B cell (primary cell): ENCODE measurements around the gene TIE1. TPM values are rescaled to one million over a fixed set of nuclear protein-coding genes. Genes with fewer than 3 reads are reported as not detected.

Source experiments
- ATAC-seq: fragments of 200-7000 bp; cut with Tn5 transposase; one replicate; pipeline ENCODE4 v1.10.0; 2021; ENCODE audit warnings: low read depth, mild to moderate bottlenecking, moderate number of reproducible peaks, moderate library complexity
- CTCF ChIA-PET: fragments of 350-600 bp; sonication (Branson Sonifier 250); formaldehyde crosslinking; loops from one replicate; lab custom pipeline; 2021; ENCODE audit warnings: antibody characterized with exemption, inconsistent platforms; lab: Charles Lee
- POLR2A ChIA-PET: fragments of 350-600 bp; sonication (Branson Sonifier 250); formaldehyde crosslinking; loops from one replicate; lab custom pipeline; 2021; ENCODE audit warnings: antibody characterized with exemption; lab: Charles Lee
- DNase-seq: peaks from one replicate; pipeline ENCODE4 v3.0.0; 2013
- H2AFZ ChIP-seq: 2 replicates; pipeline ENCODE4 v1.6.1; 2012; ENCODE audit warnings: mild to moderate bottlenecking, low read depth, low read length; ENCODE audit not compliant: insufficient read depth, poor library complexity, severe bottlenecking
- H3K27ac ChIP-seq, 2 donors: 1 replicate in 1 of 2; 2 replicates in 1 of 2; pipeline ENCODE4 v1.5.1; 2012 to 2013; ENCODE audit warnings: low read length in 2 of 2, mild to moderate bottlenecking in 2 of 2, moderate library complexity in 1 of 2
- H3K27me3 ChIP-seq, 4 experiments: fragments of 200-600 bp in 1 of 4; sonication (generic) in 1 of 4; replicated peaks in 1 of 4; 1 replicate in 2 of 4; 2 replicates in 2 of 4; pipeline versions ENCODE4 v1.6.1 to v1.7.0; 2013 to 2016; ENCODE audit warnings: low read length in 3 of 4, mild to moderate bottlenecking in 2 of 4, mixed read lengths in 1 of 4, moderate library complexity in 1 of 4; ENCODE audit not compliant: insufficient read depth in 4 of 4, control insufficient read depth in 3 of 4; ENCODE audit errors: control extremely low read depth in 1 of 4
- H3K36me3 ChIP-seq, 2 experiments: replicated peaks in 1 of 2; 1 replicate in 1 of 2; 2 replicates in 1 of 2; pipeline versions ENCODE4 v1.6.1 to v1.7.1; 2013; ENCODE audit warnings: low read length in 1 of 2; ENCODE audit not compliant: insufficient read depth in 2 of 2, control insufficient read depth in 1 of 2; ENCODE audit errors: control extremely low read depth in 1 of 2, extremely low read depth in 1 of 2
- H3K4me1 ChIP-seq, 2 donors: fragments of 200-600 bp in 1 of 2; sonication (generic) in 1 of 2; 1 replicate in 1 of 2; 2 replicates in 1 of 2; pipeline versions ENCODE4 v1.5.1 to v1.6.1; 2013 to 2017; ENCODE audit warnings: low read length in 2 of 2; ENCODE audit not compliant: control insufficient read depth in 2 of 2, insufficient read depth in 2 of 2
- H3K4me2 ChIP-seq: replicated peaks from 2 replicates; pipeline ENCODE3; 2012; ENCODE audit warnings: mild to moderate bottlenecking, low read depth, low read length; ENCODE audit not compliant: poor library complexity, severe bottlenecking
- H3K4me3 ChIP-seq, 5 experiments: fragments of 200-600 bp in 1 of 5; sonication (generic) in 1 of 5; 1 replicate in 3 of 5; 2 replicates in 2 of 5; pipeline versions ENCODE4 v1.5.1 to v1.7.0; 2011 to 2016; ENCODE audit warnings: low read length in 4 of 5, mild to moderate bottlenecking in 4 of 5, low read depth in 2 of 5, control low read depth in 1 of 5, moderate library complexity in 1 of 5; ENCODE audit not compliant: insufficient read depth in 1 of 5; ENCODE audit errors: control extremely low read depth in 1 of 5, extremely low read depth in 1 of 5
- H3K79me2 ChIP-seq: fragments of 200-600 bp; sonication (generic); one replicate; pipeline ENCODE4 v1.6.0; 2016; ENCODE audit warnings: low read length; ENCODE audit not compliant: control insufficient read depth, insufficient read depth
- H3K9ac ChIP-seq: fragments of 200-600 bp; sonication (generic); 2 replicates; pipeline ENCODE4 v1.6.1; 2017; ENCODE audit warnings: mild to moderate bottlenecking, low read length, moderate library complexity
- H3K9me3 ChIP-seq, 3 donors: one replicate each; pipeline versions ENCODE4 v1.6.1 to v1.7.1; 2013; ENCODE audit warnings: low read length in 2 of 3; ENCODE audit not compliant: control insufficient read depth in 2 of 3, insufficient read depth in 1 of 3; ENCODE audit errors: control extremely low read depth in 1 of 3
- H4K20me1 ChIP-seq: 2 replicates; pipeline ENCODE4 v1.6.0; 2012; ENCODE audit warnings: mild to moderate bottlenecking, low read length; ENCODE audit not compliant: insufficient read depth, control insufficient read depth, poor library complexity, severe bottlenecking
- H3K27ac Mint-ChIP-seq: one replicate; pipeline ENCODE4 v1.8.0; 2021; ENCODE audit warnings: mixed read lengths
- H3K27me3 Mint-ChIP-seq: one replicate; pipeline ENCODE4 v1.8.0; 2021; ENCODE audit warnings: mixed read lengths
- H3K4me1 Mint-ChIP-seq: one replicate; pipeline ENCODE4 v1.8.0; 2021; ENCODE audit warnings: mixed read lengths
- H3K4me3 Mint-ChIP-seq: one replicate; pipeline ENCODE4 v1.8.0; 2021; ENCODE audit warnings: mixed read lengths
- H3K9me3 Mint-ChIP-seq: one replicate; pipeline ENCODE4 v1.8.0; 2022; ENCODE audit warnings: mixed read lengths; ENCODE audit not compliant: insufficient read depth
- EZH2 ChIP-seq: IDR thresholded peaks from 2 replicates; pipeline ENCODE4 v1.6.1; 2012; ENCODE audit warnings: borderline replicate concordance, low read depth, mild to moderate bottlenecking, moderate library complexity, low read length; ENCODE audit not compliant: insufficient read depth, poor library complexity, severe bottlenecking
- WGBS: methylation state at CpG from one replicate; pipeline ENCODE4 v1.1.5; 2013; ENCODE audit warnings: missing lambda C conversion rate; ENCODE audit not compliant: insufficient coverage; 5-methylcytosine and 5-hydroxymethylcytosine counted together
- intact Hi-C: fragments of 100-400 bp; cut with micrococcal nuclease; formaldehyde crosslinking; loops from one replicate; pipeline ENCODE4 v1.10.0; 2022
- polyA plus RNA-seq: library from polyadenylated mRNA; depleted of rRNA; stranded (reverse); fragments of >200 nt; gene quantifications from 2 replicates; pipeline ENCODE4 v1.2.3, GENCODE V29; 2012
- total RNA-seq, 2 donors: library from RNA; stranded (reverse); fragments of 120-200 nt in 1 of 2; gene quantifications; 1 replicate in 1 of 2; 2 replicates in 1 of 2; pipeline versions ENCODE4 v1.2.3 to v1.2.4, GENCODE V29; 2013 to 2022
- TF ChIP-seq, protein P1 (sequence below): fragments of 200-600 bp; IDR thresholded peaks from one replicate; pipeline ENCODE4 v1.8.0; 2022; ENCODE audit warnings: antibody characterized with exemption, mild to moderate bottlenecking

Gene TIE1
- total and polyA plus RNA-seq, 2 donors (not counting 1 experiment from before 2014, with no cell fraction given) = 0.10 TPM; not detected in 1

DNA sequence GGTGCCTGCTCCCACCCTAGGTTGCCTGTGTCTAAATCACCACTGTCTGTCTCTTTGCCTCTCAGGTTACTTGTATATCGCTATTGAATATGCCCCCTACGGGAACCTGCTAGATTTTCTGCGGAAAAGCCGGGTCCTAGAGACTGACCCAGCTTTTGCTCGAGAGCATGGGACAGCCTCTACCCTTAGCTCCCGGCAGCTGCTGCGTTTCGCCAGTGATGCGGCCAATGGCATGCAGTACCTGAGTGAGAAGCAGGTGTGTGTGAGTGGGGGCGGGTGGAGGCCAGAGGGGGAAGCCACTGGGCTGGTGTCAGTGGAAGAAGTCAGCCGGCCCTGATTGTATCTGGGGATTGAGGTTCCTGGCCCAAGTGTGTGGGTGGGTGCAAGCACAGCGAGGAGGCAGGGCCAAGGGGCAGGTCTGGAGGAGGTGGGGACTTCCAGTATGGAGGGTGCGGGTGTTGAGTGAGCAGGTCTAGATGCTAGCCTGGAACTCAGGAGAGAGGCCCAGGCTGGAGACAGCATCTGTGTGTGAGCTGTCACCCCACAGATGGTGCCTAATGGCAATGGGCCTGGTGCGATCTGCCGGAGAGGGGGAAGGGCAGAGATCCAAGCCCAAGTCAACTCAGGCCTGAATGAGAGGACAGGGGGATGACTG lies 17.2 kb downstream of the TIE1 start:
- ChIA-PET POLR2A (no interaction called here), CTCF (no interaction called here)
- DNase-seq (no peak), ATAC-seq (no peak)
- H3K4me1 Mint-ChIP-seq = no peaks in the 10 kb centered on the region
- no peaks in the 10 kb centered on the region for H3K36me3 ChIP-seq
- no peak overlapping the region for H3K9ac ChIP-seq
- intact Hi-C loops = no loop called here
- H3K4me3 ChIP-seq = no peak overlapping the region
- H3K27me3 ChIP-seq = no peaks in the 10 kb centered on the region
- H3K27ac Mint-ChIP-seq = no peak overlapping the region
- H3K9me3 ChIP-seq = no peaks in the 10 kb centered on the region
- no peaks in the 10 kb centered on the region for H3K79me2 ChIP-seq
- TF ChIP-seq, protein P1, sequence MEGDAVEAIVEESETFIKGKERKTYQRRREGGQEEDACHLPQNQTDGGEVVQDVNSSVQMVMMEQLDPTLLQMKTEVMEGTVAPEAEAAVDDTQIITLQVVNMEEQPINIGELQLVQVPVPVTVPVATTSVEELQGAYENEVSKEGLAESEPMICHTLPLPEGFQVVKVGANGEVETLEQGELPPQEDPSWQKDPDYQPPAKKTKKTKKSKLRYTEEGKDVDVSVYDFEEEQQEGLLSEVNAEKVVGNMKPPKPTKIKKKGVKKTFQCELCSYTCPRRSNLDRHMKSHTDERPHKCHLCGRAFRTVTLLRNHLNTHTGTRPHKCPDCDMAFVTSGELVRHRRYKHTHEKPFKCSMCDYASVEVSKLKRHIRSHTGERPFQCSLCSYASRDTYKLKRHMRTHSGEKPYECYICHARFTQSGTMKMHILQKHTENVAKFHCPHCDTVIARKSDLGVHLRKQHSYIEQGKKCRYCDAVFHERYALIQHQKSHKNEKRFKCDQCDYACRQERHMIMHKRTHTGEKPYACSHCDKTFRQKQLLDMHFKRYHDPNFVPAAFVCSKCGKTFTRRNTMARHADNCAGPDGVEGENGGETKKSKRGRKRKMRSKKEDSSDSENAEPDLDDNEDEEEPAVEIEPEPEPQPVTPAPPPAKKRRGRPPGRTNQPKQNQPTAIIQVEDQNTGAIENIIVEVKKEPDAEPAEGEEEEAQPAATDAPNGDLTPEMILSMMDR = no peak
- no peak for TF ChIP-seq EZH2
- no peak overlapping the region for H3K27ac ChIP-seq
- 91% methylated on average over 15 of the region's 15 CpGs for WGBS
- H4K20me1 ChIP-seq = no peaks in the 10 kb centered on the region
- H3K4me2 ChIP-seq = no peak overlapping the region
- no peak overlapping the region for H2AFZ ChIP-seq
- no peak overlapping the region for H3K4me3 Mint-ChIP-seq
- no peaks in the 10 kb centered on the region for H3K9me3 Mint-ChIP-seq
- H3K27me3 Mint-ChIP-seq = no peaks in the 10 kb centered on the region
- no peaks in the 10 kb centered on the region for H3K4me1 ChIP-seq

DNA sequence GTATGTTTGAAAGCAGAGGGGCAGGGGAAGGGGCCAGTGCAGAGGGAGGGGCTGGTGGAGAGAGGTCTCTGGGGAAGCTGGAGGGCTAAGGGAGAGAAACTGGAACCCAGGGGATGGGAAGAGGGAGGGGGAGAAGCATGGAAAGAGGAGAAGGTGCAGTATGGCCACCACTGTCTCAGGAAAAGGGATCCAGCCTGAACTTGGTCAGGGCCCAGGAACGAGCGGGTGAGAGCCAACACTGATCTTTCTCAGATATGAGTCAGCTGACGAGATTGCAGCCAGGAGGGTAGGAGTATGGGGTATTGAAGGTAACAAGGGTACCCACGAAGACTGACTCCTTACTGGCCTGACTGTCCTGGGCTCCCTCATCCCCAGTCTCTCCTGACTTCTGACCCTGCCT lies 18.0 kb downstream of the TIE1 start:
- TF ChIP-seq, protein P1 = no peak
- no peak for TF ChIP-seq EZH2
- Histone ChIP-seq H3K9me3 (no peaks in the 10 kb centered on the region), H3K4me3 (no peak overlapping the region), H3K4me2 (no peak overlapping the region), H3K27ac (no peak overlapping the region), H3K27me3 (no peaks in the 10 kb centered on the region), H3K9ac (no peak overlapping the region), H3K79me2 (no peaks in the 10 kb centered on the region), H4K20me1 (no peaks in the 10 kb centered on the region), H3K36me3 (no peaks in the 10 kb centered on the region), H3K4me1 (no peaks in the 10 kb centered on the region), H2AFZ (no peak overlapping the region)
- Mint-ChIP-seq H3K4me3 (no peak overlapping the region), H3K27me3 (no peaks in the 10 kb centered on the region), H3K9me3 (no peaks in the 10 kb centered on the region), H3K4me1 (no peaks in the 10 kb centered on the region), H3K27ac (no peak overlapping the region)
- POLR2A ChIA-PET = no interaction called here
- DNase-seq (no peak), ATAC-seq (no peak)
- 79% methylated on average over 3 of the region's 4 CpGs for WGBS
- CTCF ChIA-PET = no interaction called here
- intact Hi-C loops = no loop called here
